ENCODE measurements around the gene STK11IP. TPM values are rescaled to one million over a fixed set of nuclear protein-coding genes. Genes with fewer than 3 reads are reported as not detected.
A peak's percentile ranks its signal among the peaks of the same experiment; 100 is the strongest.

The STK11IP gene
- total and polyA plus RNA-seq, 2 of the 13 experiments (the other 11 are each of a cell fraction or from before 2014, with no cell fraction given), result 12.8 to 24.0 TPM

GRCh38 chr2:219561179-219562048 is 36.2 kb upstream of the STK11IP start (continued):
- no peak for TF ChIP-seq ZBTB49 (CRISPR knock-in tag; IDR thresholded peaks at IDR 0.05; ENCODE audit: borderline replicate concordance)
- TF ChIP-seq ZNF720 (CRISPR knock-in tag; IDR thresholded peaks at IDR 0.05), result 0 out of 2 replicates have a peak, but pooled peaks have one; percentile 26
- no peak for TF ChIP-seq PLRG1 (conservative IDR thresholded peaks at IDR 0.05)
- TF ChIP-seq TCF7 (IDR thresholded peaks at IDR 0.05; ENCODE audit: low read depth), result no peak
- TF ChIP-seq ZNF674 (CRISPR knock-in tag; IDR thresholded peaks at IDR 0.05; ENCODE audit: low read depth), result no peak
- peak; percentile 46; the same call in 1 of the 2 replicates for TF ChIP-seq HDAC1 (CRISPR knock-in tag; IDR thresholded peaks at IDR 0.05)
- peak; percentile 78; the same call in 1 of the 2 replicates for TF ChIP-seq FLYWCH1 (CRISPR knock-in tag; IDR thresholded peaks at IDR 0.05)
- TF ChIP-seq E2F5 (CRISPR knock-in tag; conservative IDR thresholded peaks at IDR 0.05), result no peak
- TF ChIP-seq HDAC6 (IDR thresholded peaks at IDR 0.05; ENCODE audit: low read depth, low read length), result no peak
- TF ChIP-seq MIXL1 (CRISPR knock-in tag; IDR thresholded peaks at IDR 0.05), result no peak
- TF ChIP-seq CEBPB (IDR thresholded peaks at IDR 0.05; ENCODE audit: borderline replicate concordance, low read depth, low read length), result no peak
- TF ChIP-seq RXRA (CRISPR knock-in tag; IDR thresholded peaks at IDR 0.05), result no peak; the same call in 1 of the 2 replicates
- TF ChIP-seq ZNF879 (CRISPR knock-in tag; IDR thresholded peaks at IDR 0.05), result no peak
- no peak for TF ChIP-seq ZSCAN22 (CRISPR knock-in tag; IDR thresholded peaks at IDR 0.05)
- TF ChIP-seq FOXM1 (CRISPR knock-in tag; IDR thresholded peaks at IDR 0.05), result no peak
- peak; percentile 18; the same call in 1 of the 2 replicates for TF ChIP-seq ZFX (CRISPR knock-in tag; IDR thresholded peaks at IDR 0.05; ENCODE audit: low read depth)
- TF ChIP-seq ZNF414 (CRISPR knock-in tag; IDR thresholded peaks at IDR 0.05), result no peak
- no peak for TF ChIP-seq ZZZ3 (CRISPR knock-in tag; IDR thresholded peaks at IDR 0.05; ENCODE audit: borderline replicate concordance)
- no peak for TF ChIP-seq ATF5 (CRISPR knock-in tag; IDR thresholded peaks at IDR 0.05; ENCODE audit: low read depth)
- no peak for TF ChIP-seq HNRNPL (IDR thresholded peaks at IDR 0.05; ENCODE audit: low read depth, low read length)
- no peak for TF ChIP-seq ZNF138 (CRISPR knock-in tag; IDR thresholded peaks at IDR 0.05; ENCODE audit: low read depth)
- TF ChIP-seq ZNF780A (CRISPR knock-in tag; IDR thresholded peaks at IDR 0.05), result no peak
- no peak for TF ChIP-seq ZNF878 (CRISPR knock-in tag; IDR thresholded peaks at IDR 0.05)
- no peak for TF ChIP-seq ZNF260 (CRISPR knock-in tag; IDR thresholded peaks at IDR 0.05; ENCODE audit: borderline replicate concordance, low read depth)
- TF ChIP-seq SOX5 (CRISPR knock-in tag; IDR thresholded peaks at IDR 0.05; ENCODE audit: borderline replicate concordance), result no peak

Measured in HepG2 (cell line).